HG03066 (cell line): Measurements from ENCODE around the gene MEIOB.

Source experiments
- ATAC-seq: cut with Tn5 transposase; IDR thresholded peaks from one replicate; pipeline ENCODE4 v1.9.1; 2021; ENCODE audit warnings: low read depth; ENCODE audit not compliant: unreplicated experiment

The MEIOB gene

GRCh38 chr16:1789643-1790045 is 82.3 kb downstream of the MEIOB start:
- ATAC-seq: no peak

GRCh38 chr16:1788708-1789100 is 83.3 kb downstream of the MEIOB start:
- ATAC-seq: no peak

- no peak for ATAC-seq
These were observed 83.8 kb downstream of the MEIOB start for GRCh38 chr16:1788095-1788707.

GRCh38 chr16:1787322-1788094 is 84.5 kb downstream of the MEIOB start:
- ATAC-seq: no peak

- ATAC-seq: no peak
These were observed 85.0 kb downstream of the MEIOB start for GRCh38 chr16:1787056-1787321.

GRCh38 chr16:1786242-1787055 is 85.5 kb downstream of the MEIOB start:
- no peak for ATAC-seq

- ATAC-seq: no peak
These were observed 86.2 kb downstream of the MEIOB start for GRCh38 chr16:1785846-1786170.

GRCh38 chr16:1784977-1785845 is 86.8 kb downstream of the MEIOB start:
- ATAC-seq: no peak
